GM12872 (cell line): Measurements from ENCODE around the gene DAPK1.

Experiments
- TF ChIP-seq, protein P1 (sequence below): IDR thresholded peaks from 3 replicates; pipeline ENCODE4 v1.5.1; 2011; ENCODE audit warnings: low read depth, mild to moderate bottlenecking, low read length, moderate library complexity; ENCODE audit not compliant: insufficient read depth

Gene DAPK1

DNA sequence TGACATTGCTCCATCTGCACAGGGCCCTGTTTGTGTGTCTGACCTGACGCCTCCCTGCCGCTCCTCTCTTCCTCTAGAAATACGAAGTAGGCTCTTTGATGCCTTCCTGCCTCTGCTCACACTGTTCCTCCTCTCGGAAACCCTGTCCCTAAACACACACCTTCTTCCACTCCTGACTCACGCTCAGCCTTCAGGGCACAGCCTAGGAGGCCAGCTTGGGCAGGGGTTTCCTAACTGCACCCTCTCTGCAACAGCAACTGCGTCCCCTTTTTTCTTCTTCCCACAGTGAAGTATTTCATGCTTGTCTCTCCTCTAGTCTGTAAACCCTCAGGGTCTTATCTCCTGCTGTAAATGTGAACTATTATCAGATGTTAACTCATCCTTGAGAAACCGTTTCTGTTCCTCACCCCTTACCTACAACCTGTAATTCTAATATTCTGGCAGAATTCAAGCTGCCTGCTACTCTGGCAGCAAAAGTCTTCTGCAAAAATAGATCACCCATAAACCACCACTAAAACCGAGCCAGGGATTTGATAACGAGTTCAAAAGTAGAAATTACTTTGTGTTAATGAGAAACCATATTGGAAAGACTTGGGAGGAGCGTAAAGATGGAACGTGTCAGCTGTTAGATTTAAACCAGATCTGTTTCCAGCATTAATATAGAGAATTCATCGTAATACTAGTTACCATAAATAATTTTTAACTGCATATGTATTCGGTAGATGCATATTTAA, 100.2 kb downstream of the DAPK1 start:
- TF ChIP-seq, protein P1, sequence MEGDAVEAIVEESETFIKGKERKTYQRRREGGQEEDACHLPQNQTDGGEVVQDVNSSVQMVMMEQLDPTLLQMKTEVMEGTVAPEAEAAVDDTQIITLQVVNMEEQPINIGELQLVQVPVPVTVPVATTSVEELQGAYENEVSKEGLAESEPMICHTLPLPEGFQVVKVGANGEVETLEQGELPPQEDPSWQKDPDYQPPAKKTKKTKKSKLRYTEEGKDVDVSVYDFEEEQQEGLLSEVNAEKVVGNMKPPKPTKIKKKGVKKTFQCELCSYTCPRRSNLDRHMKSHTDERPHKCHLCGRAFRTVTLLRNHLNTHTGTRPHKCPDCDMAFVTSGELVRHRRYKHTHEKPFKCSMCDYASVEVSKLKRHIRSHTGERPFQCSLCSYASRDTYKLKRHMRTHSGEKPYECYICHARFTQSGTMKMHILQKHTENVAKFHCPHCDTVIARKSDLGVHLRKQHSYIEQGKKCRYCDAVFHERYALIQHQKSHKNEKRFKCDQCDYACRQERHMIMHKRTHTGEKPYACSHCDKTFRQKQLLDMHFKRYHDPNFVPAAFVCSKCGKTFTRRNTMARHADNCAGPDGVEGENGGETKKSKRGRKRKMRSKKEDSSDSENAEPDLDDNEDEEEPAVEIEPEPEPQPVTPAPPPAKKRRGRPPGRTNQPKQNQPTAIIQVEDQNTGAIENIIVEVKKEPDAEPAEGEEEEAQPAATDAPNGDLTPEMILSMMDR, result no peak

DNA sequence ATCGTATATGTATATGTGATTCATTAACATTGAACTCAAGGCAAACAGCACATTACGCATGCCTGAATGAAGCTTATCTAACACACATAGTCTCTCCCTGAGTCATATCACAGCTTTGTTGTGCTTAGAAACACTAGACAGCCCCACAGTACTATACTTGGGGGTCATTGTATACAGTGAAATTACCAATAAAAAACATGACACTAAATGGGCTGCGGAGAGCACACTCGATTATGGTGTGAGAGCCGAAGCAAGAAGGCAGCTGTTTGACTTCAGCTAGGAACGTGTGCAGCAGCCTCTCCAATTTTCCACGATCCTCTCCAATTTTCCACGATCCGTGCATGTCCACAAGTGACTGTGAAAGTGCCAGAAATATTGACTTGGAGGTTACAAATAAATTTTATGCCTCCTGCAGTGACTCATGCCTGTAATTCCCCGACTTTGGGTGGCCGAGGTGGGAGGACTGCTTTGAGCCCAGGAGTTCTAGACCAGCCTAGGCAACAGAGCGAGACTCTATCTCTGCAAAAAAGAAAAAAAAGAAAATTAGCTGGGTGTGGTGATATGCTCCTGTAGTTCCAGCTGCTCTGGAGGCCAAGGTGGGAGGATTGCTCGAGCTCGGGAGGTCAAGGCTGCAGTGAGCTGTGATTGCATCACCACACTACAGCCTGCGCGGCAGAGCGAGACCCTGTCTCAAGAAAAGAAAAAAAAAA, 102.4 kb downstream of the DAPK1 start:
- TF ChIP-seq, protein P1, result no peak

DNA sequence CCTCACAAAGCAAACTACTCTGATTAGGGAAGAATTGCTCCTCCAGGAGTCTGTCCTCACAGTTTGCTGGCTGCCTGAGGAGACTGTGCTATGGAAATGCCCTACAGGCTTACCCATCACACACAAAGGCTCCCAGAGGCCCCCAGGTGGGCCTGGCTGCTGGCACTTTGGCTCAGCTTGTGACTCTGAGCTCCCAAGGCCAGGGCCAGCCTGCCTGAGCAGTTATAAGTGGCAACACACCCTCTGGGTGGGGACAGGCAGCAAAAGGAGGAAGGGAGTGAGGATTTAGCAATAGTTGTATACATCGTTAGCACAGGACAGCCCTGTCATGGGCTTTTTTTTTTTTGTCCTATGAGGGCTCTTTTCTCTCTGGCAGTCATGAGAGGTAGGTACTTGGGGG, 103.5 kb downstream of the DAPK1 start:
- TF ChIP-seq, protein P1, result no peak

DNA sequence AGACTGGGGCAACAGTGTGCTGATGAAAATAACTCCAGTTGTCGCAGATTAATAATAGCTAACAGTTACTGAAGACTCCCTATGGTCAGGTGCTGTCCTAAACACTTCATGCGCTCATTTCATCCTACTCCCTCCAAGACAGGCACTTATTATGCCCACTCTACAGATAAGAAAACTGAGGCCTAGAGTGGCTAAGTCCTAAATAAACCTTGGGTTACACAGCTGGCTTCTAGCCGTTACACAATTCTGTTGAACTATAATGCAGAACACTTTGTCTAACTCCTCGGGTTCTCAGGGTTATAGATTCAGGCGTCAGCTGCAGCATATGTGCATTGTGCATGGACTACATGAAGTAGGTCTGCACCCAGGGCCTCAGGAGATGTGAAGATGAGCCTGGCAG, 103.9 kb downstream of the DAPK1 start:
- TF ChIP-seq, protein P1, result no peak

DNA sequence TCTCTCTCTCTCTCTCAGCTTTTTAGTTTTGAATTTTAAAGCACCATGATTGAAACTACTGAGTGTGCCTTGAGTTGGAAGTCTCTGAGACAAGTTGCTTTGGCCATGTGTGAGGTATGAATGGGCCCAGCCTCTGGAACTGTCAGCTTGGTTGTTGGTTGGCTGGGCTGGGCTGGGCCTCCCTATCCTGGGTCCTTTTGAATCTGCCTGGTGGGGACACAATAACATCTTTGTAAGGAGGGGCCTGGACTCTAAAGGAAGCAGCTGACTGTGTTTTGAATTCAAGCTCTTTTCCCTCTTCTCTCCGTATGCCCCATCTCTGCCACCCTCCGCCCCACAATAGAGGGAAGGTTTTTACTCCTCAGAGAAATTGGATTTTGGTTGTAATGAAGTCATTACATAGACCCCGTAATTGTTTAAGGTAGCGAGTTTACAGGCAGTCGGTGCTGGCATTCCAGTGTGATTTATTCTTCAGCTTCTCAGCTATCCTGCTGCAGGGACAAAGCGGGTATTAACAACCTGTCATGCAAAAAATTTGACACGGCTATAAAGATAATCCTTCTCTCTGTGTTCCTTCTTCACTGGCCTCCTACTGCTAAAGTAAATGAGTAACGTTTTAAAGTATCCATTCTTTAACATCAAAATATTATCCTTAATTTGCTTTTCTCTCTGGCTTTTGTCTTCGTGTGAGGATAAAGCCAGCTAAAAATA, 105.4 kb downstream of the DAPK1 start:
- TF ChIP-seq, protein P1, result no peak

DNA sequence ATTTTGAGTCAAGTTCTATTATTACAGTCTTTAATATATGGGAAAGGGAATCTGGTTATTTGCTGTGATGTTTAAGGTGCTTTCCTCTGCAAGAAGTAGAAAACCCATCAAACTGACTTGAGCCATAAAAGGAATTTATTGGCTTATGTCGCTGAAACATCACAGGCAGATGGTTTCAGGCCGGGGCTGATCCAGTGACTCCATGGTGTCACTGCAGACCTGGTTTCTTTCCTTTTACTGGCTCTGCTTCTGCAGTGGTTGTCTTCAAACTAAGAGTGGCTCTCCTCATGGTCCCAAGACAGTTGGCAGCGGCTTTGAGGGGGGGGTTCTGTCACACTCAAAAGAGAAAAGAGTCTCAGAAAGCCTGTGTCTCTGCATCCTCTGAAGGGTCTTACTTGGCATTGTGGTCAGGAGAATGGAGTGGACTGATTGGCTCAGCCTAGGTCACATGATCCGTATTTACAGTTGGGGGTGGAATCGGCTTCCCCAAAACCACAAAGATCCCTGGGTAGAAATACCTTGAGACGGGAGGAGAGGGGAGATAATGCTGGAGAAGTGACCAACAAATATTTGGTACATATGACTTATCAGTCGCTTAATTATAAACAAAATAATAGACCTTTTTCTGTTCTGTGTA, 106.3 kb downstream of the DAPK1 start:
- TF ChIP-seq, protein P1, result no peak
